ENCODE results near the gene SCYGR6.

DNA sequence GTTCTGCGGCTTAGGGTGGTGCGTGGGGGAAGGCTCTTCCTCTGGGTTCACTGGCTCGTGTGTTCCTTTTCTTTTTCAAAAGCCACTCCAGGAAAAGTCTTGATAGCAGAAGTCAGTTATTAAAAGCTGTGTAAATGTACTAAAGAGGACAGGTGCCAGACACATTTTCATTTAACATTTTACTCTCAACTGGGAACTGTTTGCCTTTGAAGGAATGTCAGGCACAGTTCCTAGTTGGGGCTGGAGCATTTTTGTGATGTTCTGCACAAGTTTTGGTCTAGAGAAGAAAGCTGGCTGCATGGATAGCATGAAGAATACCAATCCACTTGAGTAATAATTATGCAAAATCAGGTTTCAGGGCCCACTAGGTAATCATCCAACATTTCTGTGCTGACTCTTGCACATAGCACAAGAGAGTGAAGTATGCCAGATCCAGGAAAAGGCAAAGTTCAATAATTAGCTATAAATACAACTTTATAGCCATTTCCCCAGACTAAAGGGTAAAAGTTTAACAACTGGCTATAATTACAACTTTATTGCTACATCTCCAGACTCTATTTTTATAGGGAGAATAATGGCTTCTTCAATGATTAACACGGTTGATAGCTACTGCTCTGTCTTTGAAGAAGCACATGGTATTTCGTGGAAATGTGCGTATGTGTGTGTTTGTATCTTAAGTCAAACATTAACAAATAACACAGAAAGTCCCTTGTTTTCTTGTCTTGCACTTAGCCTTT is 37.4 kb upstream of the SCYGR6 start:
- TF ChIP-seq, protein P1, sequence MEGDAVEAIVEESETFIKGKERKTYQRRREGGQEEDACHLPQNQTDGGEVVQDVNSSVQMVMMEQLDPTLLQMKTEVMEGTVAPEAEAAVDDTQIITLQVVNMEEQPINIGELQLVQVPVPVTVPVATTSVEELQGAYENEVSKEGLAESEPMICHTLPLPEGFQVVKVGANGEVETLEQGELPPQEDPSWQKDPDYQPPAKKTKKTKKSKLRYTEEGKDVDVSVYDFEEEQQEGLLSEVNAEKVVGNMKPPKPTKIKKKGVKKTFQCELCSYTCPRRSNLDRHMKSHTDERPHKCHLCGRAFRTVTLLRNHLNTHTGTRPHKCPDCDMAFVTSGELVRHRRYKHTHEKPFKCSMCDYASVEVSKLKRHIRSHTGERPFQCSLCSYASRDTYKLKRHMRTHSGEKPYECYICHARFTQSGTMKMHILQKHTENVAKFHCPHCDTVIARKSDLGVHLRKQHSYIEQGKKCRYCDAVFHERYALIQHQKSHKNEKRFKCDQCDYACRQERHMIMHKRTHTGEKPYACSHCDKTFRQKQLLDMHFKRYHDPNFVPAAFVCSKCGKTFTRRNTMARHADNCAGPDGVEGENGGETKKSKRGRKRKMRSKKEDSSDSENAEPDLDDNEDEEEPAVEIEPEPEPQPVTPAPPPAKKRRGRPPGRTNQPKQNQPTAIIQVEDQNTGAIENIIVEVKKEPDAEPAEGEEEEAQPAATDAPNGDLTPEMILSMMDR (conservative IDR thresholded peaks at IDR 0.05 in 1 of 2, IDR thresholded peaks at IDR 0.05 in 1 of 2; ENCODE audit: extremely low read depth in 1 of 2, insufficient read depth in 1 of 2, low read depth in 1 of 2, low read length in 2 of 2): no peak
- TF ChIP-seq EZH2 (IDR thresholded peaks at IDR 0.05; ENCODE audit: borderline replicate concordance, low read length): no peak

Measured in mammary epithelial cell (primary cell).